ENCODE data around the gene SKAP2.

DNA sequence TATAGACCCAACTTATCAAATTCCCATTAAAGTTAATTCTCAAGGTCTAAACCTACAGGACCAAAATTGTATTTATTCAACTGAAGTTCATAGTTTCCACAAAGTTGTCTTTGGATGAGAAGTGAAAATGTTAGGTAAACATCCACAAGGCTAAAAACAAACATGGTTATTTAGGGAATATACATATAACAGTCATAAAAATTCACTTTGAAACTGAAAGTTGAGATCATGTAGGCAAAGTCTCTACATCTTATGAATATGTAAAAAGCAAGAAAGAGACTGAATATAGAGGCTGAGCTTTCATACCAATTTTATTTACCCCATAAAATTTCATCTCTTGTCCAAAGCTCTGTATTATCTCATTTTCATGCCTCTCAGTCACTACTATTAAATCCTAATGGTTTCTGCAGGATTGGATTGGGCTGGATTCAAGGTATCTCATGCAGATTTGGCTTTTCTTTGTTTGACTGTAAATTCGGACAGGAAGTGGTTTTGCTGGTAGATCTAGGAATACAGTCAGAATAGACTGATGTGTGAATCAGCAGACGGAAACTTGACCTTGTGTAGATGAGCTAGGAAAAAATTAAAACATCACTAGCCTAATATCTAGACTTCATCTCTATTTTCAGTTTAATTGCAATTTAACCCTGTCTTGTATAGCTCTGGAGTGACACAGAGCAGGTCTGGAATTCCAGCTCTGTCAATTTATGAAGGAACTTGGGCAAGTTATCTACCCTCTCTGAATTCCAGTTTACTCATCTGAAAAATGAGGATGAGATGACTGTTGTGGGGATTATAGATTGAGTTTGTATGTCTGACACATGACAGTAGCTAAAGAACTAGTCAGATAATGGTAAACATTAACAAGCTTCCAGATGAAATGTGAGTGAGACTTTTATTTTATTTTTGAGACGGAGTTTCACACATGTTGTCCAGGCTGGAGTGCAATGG lies 27.3 kb upstream of the SKAP2 start:
- no peak for TF ChIP-seq POLR2A (IDR thresholded peaks at IDR 0.05)
- no peak for TF ChIP-seq CTCF (IDR thresholded peaks at IDR 0.05)

Measured in thyroid gland (tissue), 4 donors.